ENCODE measurements around the gene RXRA. TPM values are rescaled to one million over a fixed set of nuclear protein-coding genes. Genes with fewer than 3 reads are reported as not detected.

RXRA gene
- total RNA-seq, 1 experiment from 2014 or later: 19.1 TPM

DNA sequence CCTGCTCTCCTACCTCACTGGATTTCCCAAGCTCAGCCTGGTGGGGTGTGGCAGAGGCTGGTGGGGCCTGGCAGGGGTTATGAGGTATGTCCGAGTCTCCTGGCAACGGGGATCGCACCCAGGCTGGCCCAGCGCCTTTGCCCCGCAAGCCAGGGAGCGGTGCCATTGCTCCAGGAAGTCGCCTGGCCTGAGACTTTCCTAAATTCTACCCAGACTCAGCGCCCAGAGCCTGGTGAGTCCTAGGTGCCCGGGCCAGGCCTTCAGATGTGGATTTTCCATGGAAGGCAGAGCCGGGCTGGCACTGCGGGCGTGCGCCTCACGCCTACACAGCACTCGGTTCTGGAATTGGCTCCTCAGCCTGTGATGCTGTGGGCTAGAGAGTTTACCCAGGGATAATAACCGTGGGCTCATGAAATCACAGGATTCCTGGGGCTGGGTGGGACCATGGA, 159.9 kb downstream of the RXRA start:
- DNase-seq (ENCODE audit: low read depth): no peak

DNA sequence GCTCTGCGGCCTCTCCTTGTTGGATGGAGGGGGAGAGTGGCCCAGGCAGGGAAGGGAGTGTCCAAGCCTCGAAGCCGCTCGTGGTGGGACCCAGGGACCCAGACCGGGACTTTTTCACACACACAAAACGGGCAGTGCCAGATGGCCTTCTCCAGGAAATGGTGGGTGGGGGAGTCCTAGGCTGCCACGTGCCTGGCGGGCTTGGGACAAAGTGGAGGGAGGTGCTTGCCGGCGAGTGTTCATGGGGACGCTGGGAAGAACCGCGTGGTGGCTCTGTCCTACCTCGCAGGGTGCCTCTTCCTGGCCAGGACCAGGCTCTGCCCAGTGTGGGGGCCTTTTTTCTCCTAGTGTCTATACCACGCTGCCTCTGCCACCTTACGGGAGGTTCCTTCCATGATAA, 160.3 kb downstream of the RXRA start:
- no peak for DNase-seq (ENCODE audit: low read depth)

Small RNAs within 50 kb of the gene (small RNA-seq; reads per million reads assigned to genes)
- not detected for gene MIR4669

Other genes with a start within 250 kb of the RXRA start
- 39.7 and 44.4 TPM in 2 replicates for gene WDR5, start 190.4 kb upstream of the RXRA start, total RNA-seq (2014; rRNA removed; shearing (Covaris generic))
- not detected in 2 replicates for gene RNU6ATAC, start 161.9 kb upstream of the RXRA start, total RNA-seq (2014; rRNA removed; shearing (Covaris generic))

Measured in HT1080 (cell line).